GM12878 (cell line): ENCODE results near the gene NOL4L. TPM values are rescaled to one million over a fixed set of nuclear protein-coding genes. Genes with fewer than 3 reads are reported as not detected.

Experiments used
- ATAC-seq: fragments of 200-7000 bp; cut with Tn5 transposase; 3 replicates; pipeline ENCODE4 v1.9.1; 2020; ENCODE audit warnings: mild to moderate bottlenecking, moderate library complexity
- BruUV-seq: library from RNA; stranded (reverse); fragments of 400-500 nt; replicated peaks from 2 replicates; lab custom pipeline; 2021; lab: Mats Ljungman, UMichigan
- CTCF ChIA-PET: fragments of 300-600 bp; sonication (Branson Sonifier 250); formaldehyde crosslinking; extraction: SDS; loops from one replicate; lab custom pipeline; 2021; ENCODE audit warnings: inconsistent platforms; lab: Yijun Ruan, JAX
- POLR2A ChIA-PET: fragments of 350-600 bp; formaldehyde crosslinking; extraction: SDS; loops from one replicate; lab custom pipeline; 2021; ENCODE audit warnings: inconsistent platforms; lab: Charles Lee
- RAD21 ChIA-PET: fragments of 300-600 bp; sonication (Branson Sonifier 250); formaldehyde crosslinking; loops from one replicate; lab custom pipeline; 2023; ENCODE audit warnings: antibody characterized with exemption; ENCODE audit not compliant: unreplicated experiment; lab: Charles Lee
- SMC1A ChIA-PET: fragments of 300-600 bp; sonication (Branson Sonifier 250); formaldehyde crosslinking; loops from one replicate; lab custom pipeline; 2023; ENCODE audit not compliant: unreplicated experiment, uncharacterized antibody; lab: Charles Lee
- DNase-seq: peaks from one replicate; pipeline ENCODE4 v3.0.0-alpha.2; 2011; ENCODE audit warnings: low read depth, low spot score
- FAIRE-seq: peaks from 3 replicates; lab custom pipeline; 2011; peaks lifted over from hg19 to GRCh38; lab: Jason Lieb, UNC
- H2AFZ ChIP-seq: 2 replicates; pipeline ENCODE4 v1.6.0; 2011; ENCODE audit warnings: low read depth, low read length, control low read depth; ENCODE audit not compliant: control insufficient read depth
- H3K27ac ChIP-seq: 2 replicates; pipeline ENCODE4 v1.5.1; 2011; ENCODE audit warnings: control low read depth; ENCODE audit not compliant: control insufficient read depth, insufficient read depth
- H3K27me3 ChIP-seq, 2 experiments: replicated peaks in 1 of 2; 2 replicates each; pipeline versions ENCODE4 v1.6.0 to v1.6.1; 2011; ENCODE audit warnings: low read length in 1 of 2; ENCODE audit not compliant: control insufficient read depth in 2 of 2, insufficient read depth in 2 of 2
- H3K36me3 ChIP-seq, 2 experiments: 2 replicates each; pipeline ENCODE4 v1.5.1; 2011; ENCODE audit warnings: low read length in 1 of 2; ENCODE audit not compliant: control insufficient read depth in 2 of 2, insufficient read depth in 2 of 2
- H3K4me1 ChIP-seq: 2 replicates; pipeline ENCODE4 v1.6.1; 2011; ENCODE audit warnings: mild to moderate bottlenecking, low read length, moderate library complexity, mixed read lengths; ENCODE audit not compliant: control insufficient read depth, insufficient read depth
- H3K4me2 ChIP-seq: 2 replicates; pipeline ENCODE4 v1.6.0; 2011; ENCODE audit warnings: control low read depth; ENCODE audit not compliant: control insufficient read depth, insufficient read depth
- H3K4me3 ChIP-seq: fragments of 200-600 bp; sonication (generic); 2 replicates; pipeline ENCODE4 v1.5.1; 2016
- H3K79me2 ChIP-seq: 2 replicates; pipeline ENCODE4 v1.6.0; 2011; ENCODE audit warnings: low read length; ENCODE audit not compliant: control insufficient read depth, insufficient read depth
- H3K9ac ChIP-seq: 2 replicates; pipeline ENCODE4 v1.8.0; 2011; ENCODE audit warnings: low read length, control low read depth, mixed read lengths; ENCODE audit not compliant: control insufficient read depth, insufficient read depth
- H3K9me3 ChIP-seq: replicated peaks from 3 replicates; pipeline ENCODE4 v1.5.1; 2011; ENCODE audit warnings: mild to moderate bottlenecking, low read length; ENCODE audit not compliant: control insufficient read depth, insufficient read depth
- H4K20me1 ChIP-seq: 2 replicates; pipeline ENCODE4 v1.6.0; 2011; ENCODE audit not compliant: control insufficient read depth, insufficient read depth
- CEBPZ ChIP-seq: fragments of 150-350 bp; IDR thresholded peaks from 2 replicates; pipeline ENCODE4 v1.6.1; 2016; ENCODE audit warnings: low read depth, low read length
- ESRRA ChIP-seq: IDR thresholded peaks from 2 replicates; pipeline ENCODE4 v1.6.1; 2012; ENCODE audit warnings: mild to moderate bottlenecking, low read length, improper control_type of control experiment
- MTA3 ChIP-seq: IDR thresholded peaks from 2 replicates; pipeline ENCODE4 v1.6.1; 2012; ENCODE audit warnings: low read length, inconsistent platforms, borderline replicate concordance
- MXI1 ChIP-seq: fragments of 150-350 bp; IDR thresholded peaks from 2 replicates; pipeline ENCODE4 v1.6.1; 2011; ENCODE audit warnings: low read depth, mild to moderate bottlenecking, inconsistent platforms, low read length, improper control_type of control experiment
- NBN ChIP-seq: fragments of 450-650 bp; IDR thresholded peaks from 2 replicates; pipeline ENCODE4 v1.6.1; 2016
- RB1 ChIP-seq: fragments of 450-650 bp; formaldehyde crosslinking; IDR thresholded peaks from 2 replicates; pipeline ENCODE4 v1.6.1; 2017; ENCODE audit warnings: mild to moderate bottlenecking, borderline replicate concordance
- RFX5 ChIP-seq: IDR thresholded peaks from 2 replicates; pipeline ENCODE4 v1.6.1; 2011; ENCODE audit warnings: low read depth, low read length, improper control_type of control experiment
- RUNX3 ChIP-seq: IDR thresholded peaks from 2 replicates; pipeline ENCODE4 v1.6.1; 2012; ENCODE audit warnings: low read length, inconsistent platforms
- SIX5 ChIP-seq: IDR thresholded peaks from 2 replicates; pipeline ENCODE4 v1.6.1; 2011; ENCODE audit warnings: mild to moderate bottlenecking, low read depth, low read length, moderate library complexity; ENCODE audit not compliant: severe bottlenecking
- STAT3 ChIP-seq: IDR thresholded peaks from 2 replicates; pipeline ENCODE4 v1.6.1; 2011; ENCODE audit warnings: low read depth, low read length, improper control_type of control experiment
- WRNIP1 ChIP-seq: IDR thresholded peaks from 2 replicates; pipeline ENCODE4 v1.6.1; 2011; ENCODE audit warnings: low read depth, low read length, improper control_type of control experiment, borderline replicate concordance
- ZNF274 ChIP-seq: IDR thresholded peaks from one replicate; pipeline ENCODE4 v1.8.0; 2011; ENCODE audit not compliant: insufficient read length, insufficient read depth
- ZNF592 ChIP-seq: fragments of 450-650 bp; IDR thresholded peaks from 2 replicates; pipeline ENCODE4 v1.6.1; 2017; ENCODE audit warnings: mild to moderate bottlenecking, moderate library complexity
- WGBS: methylation state at CpG from one replicate; pipeline ENCODE4 v1.1.6; 2016; ENCODE audit warnings: low lambda C conversion rate; ENCODE audit not compliant: insufficient replicate concordance, insufficient coverage; ENCODE audit errors: missing lambda C conversion rate; 5-methylcytosine and 5-hydroxymethylcytosine counted together
- in situ Hi-C: fragments of 300-500 bp; cut with MboI; formaldehyde crosslinking; loops from 9 replicates; pipeline ENCODE4 v1.14.3; 2018; ENCODE audit warnings: mixed read lengths
- intact Hi-C: fragments of 100-400 bp; cut with micrococcal nuclease; formaldehyde crosslinking; loops from one replicate; pipeline ENCODE4 v1.14.2; 2022; ENCODE audit not compliant: unreplicated experiment
- polyA plus RNA-seq, 11 experiments: library from polyadenylated mRNA; depleted of rRNA in 4 of 11; unstranded in 6 of 11; stranded (reverse) in 5 of 11; fragments of >200 nt; fragmentation: Nextera tagmentation in 4 of 11; fragmentation: Illumina TruSeq in 1 of 11; extraction: Ambion mirVana in 4 of 11; extraction: Trizol in 1 of 11; gene quantifications; 1 replicate in 1 of 11; 2 replicates in 10 of 11; pipeline versions ENCODE4 v1.2.1 to v1.2.3, GENCODE V29; 2011 to 2016; ENCODE audit warnings: inconsistent platforms in 2 of 11, missing spikeins in 2 of 11, low read depth in 1 of 11
- total RNA-seq, 4 experiments: library from RNA; depleted of rRNA in 3 of 4; stranded (reverse); fragments of >200 nt in 3 of 4; fragmentation: Illumina TruSeq in 1 of 4; extraction: Trizol in 1 of 4; gene quantifications; 2 replicates each; pipeline versions ENCODE4 v1.2.1 to v1.2.3, GENCODE V29; 2013 to 2021

Gene NOL4L
- total and polyA plus RNA-seq, 10 of the 15 experiments (the other 5 are each of a cell fraction or from before 2014, with no cell fraction given) = 2.3 to 24.0 (median 8.0) TPM

DNA sequence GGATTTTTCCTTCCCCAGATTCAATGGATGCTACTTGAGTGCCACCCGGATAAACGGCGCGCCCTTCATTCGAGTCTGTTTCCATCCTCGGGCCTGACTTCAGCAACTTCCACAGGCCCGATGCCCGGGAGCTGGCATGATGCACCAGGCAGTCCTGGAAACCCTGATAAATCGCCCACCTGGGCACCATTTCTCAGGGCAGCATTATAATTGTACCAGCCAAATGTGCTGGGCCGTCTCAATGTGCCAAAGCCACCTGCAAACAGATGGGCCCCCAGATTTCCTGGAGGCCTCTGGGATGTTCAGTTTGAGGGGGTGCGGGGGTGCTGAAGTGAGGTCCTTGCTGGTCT lies 65.8 kb downstream of the NOL4L start:
- H3K36me3 ChIP-seq = peaks cover 0 to 2% of the 10 kb centered on the region in 2 experiments; a peak in 3 of 4 replicates
- no TSS peak for BruUV-seq
- intact Hi-C loops = no loop called here
- TF ChIP-seq NBN (no peak), ZNF592 (no peak), ZNF274 (no peak), ESRRA (no peak), RUNX3 (no peak), MTA3 (no peak), RFX5 (no peak), SIX5 (no peak), RB1 (no peak), WRNIP1 (no peak), CEBPZ (no peak), STAT3 (no peak), MXI1 (no peak)
- H4K20me1 ChIP-seq = no peaks in the 10 kb centered on the region
- ChIA-PET SMC1A (interaction anchor here (12.2 kb wide), 1 partner anchor 130 kb away, joined by 248 read pairs; no protein-coding TSS in a partner anchor), CTCF (interaction anchor here (5.4 to 8.2 kb wide), 2 partner anchors 126 to 133 kb away, joined by 29 to 264 read pairs; no protein-coding TSS in a partner anchor), POLR2A (interaction anchor here (0.6 to 0.7 kb wide), 2 partner anchors 328 to 391 kb away, joined by 5 to 9 read pairs; no protein-coding TSS in a partner anchor), RAD21 (interaction anchor here (0.7 to 9.1 kb wide), 2 partner anchors 22 to 130 kb away, joined by 3 to 186 read pairs; no protein-coding TSS in a partner anchor)
- H3K4me3 ChIP-seq = no peak overlapping the region
- FAIRE-seq = no peak
- no peaks in the 10 kb centered on the region for H3K79me2 ChIP-seq
- no peaks in the 10 kb centered on the region for H3K27me3 ChIP-seq
- in situ Hi-C loops = loop anchor here (5.0 kb wide), 1 partner anchor 133 kb away; no protein-coding TSS in a partner anchor
- no peak overlapping the region for H3K9ac ChIP-seq
- H2AFZ ChIP-seq = no peak overlapping the region
- no peak overlapping the region for H3K27ac ChIP-seq
- WGBS = 77% methylated on average over 11 of the region's 11 CpGs
- H3K4me2 ChIP-seq = no peak overlapping the region
- no peak for DNase-seq
- no peaks in the 10 kb centered on the region for H3K9me3 ChIP-seq
- no peak for ATAC-seq
- peaks cover 5% of the 10 kb centered on the region for H3K4me1 ChIP-seq
